ENCODE data around the gene ATP6V0A1.

ATP6V0A1 gene

GRCh38 chr17:42563950-42564349 is 105.3 kb downstream of the ATP6V0A1 start:
- no peak for DNase-seq

DNA sequence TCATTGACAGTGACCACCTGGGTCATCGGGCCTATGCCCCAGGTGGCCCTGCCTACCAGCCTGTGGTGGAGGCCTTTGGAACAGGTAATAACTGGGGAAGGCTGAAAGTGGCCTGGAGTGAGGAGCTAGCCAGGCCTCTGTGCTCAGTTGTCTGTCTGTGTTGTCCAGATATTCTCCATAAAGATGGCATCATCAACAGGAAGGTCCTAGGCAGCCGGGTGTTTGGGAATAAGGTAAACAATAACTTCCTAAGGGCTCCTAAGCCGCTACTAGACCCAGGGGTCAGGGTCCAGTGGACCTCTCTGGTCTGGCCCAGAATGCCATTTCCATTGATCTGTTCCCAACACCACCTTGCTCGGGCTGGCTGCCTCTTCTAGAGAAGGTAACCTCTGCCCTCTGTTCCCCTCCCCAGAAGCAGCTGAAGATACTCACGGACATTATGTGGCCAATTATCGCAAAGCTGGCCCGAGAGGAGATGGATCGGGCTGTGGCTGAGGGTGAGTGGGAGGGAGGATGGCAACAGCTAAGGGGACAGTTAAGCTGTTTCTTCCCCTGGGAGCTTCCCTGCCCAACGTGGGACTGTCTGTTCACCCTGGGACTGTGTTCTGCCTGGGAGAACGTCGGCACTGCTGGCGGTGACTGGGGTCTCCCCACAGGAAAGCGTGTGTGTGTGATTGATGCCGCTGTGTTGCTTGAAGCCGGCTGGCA is 106.3 kb downstream of the ATP6V0A1 start:
- DNase-seq: no peak

- no peak for DNase-seq
Observed at GRCh38 chr17:42565523-42566214, 107.0 kb downstream of the ATP6V0A1 start.

DNA sequence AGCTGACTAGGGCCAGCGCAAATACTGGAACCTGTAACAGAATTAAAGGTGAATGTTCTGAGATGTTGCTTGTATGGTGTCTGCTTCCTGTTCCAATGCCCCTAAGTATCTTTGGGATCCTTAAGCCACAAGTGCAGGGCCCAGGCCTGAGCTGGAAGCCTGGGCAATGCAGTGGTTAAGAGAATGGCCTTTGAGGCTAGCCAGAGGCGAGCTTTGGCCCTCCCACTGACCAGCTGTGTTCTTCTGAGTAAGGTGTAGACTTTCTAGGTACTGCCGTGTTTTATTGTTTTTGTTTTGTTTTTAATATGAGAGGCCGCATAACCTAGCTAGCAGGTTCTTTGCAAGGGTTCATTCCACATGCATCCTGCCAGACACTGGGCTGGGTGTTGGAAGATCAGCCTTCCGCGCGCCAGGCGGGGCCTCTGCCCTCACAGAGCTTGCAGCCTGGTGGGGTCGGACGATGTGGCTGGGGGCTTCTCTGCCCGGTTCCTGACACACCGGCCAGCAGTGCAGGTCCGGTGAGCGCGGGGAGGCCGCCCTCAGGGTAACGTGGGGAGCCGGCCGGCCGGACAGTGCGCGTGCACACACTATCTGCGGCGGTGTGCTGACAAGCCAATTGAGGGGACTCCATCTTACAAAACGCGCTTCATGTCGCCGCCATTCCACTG is 107.7 kb downstream of the ATP6V0A1 start:
- no peak for DNase-seq

DNA sequence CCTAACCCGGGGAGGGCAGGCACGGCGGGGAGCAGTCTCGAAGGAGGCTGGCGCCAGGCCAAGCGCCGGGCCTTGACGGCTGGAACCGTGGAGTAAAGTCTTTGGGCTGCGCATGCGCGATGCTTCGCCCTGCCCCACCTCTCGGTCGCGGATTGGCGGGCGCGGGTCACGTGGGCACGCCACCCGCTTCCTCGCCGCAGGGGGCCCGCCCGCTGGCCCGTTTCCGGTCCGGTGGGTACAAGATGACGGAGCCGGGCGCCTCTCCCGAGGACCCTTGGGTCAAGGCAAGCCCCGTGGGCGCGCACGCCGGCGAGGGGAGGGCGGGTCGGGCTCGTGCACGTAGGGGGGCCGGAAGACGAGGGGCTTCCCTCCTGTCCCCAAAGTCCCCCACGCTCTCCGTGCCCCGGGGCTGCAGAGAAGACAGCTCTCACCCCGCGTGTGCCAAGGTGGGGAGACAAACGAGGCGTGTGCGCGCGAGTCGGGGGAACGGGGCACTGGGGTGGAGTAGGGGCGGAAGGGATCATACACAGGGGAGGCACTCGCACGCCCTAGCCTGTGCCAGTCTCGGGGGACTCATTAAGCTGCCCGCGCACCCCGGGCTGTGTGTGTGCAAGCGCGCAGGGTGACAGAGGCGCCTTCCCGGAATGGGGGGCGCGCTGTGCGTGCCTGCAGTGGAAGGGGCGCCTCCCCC is 108.3 kb downstream of the ATP6V0A1 start, which contains the start of gene MLX:
Gene MLX, plus strand, starts transcription at position 218 of the 691 bp plus-strand sequence. Its CDS starts 25 bp downstream, at position 243.
- DNase-seq: peak; percentile 81

DNA sequence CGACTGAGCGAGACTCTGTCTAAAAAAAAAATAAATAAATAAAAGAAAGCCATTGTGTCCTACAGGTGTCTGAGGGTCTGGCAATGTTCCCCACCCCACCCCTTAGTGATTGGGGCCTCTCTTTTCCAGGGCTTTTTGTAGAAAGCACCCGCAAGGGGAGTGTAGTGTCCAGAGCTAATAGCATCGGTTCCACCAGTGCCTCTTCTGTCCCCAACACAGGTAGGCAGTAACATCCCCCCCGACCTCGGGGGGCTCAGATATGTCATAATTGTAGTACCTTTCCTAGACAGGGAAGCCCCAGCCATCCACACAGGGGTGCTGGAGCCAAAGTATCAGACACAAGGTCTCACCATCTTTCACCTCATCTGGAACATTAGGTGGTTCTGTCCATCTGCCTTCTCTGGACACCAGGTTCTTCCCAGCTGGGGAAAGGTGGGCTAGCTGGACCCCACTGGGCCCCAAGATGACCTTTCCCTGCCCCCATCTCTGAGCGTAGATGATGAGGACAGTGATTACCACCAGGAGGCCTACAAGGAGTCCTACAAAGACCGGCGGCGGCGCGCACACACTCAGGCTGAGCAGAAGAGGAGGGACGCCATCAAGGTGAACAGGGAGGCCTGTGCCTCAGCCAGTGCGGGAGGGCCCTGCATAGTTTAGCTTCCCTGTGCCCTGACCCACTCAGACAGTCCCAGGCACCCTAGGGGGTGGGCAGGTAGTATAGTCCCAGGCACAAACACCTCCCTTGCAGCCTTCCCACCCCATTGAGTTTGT is 109.8 kb downstream of the ATP6V0A1 start:
- DNase-seq: no peak

DNA sequence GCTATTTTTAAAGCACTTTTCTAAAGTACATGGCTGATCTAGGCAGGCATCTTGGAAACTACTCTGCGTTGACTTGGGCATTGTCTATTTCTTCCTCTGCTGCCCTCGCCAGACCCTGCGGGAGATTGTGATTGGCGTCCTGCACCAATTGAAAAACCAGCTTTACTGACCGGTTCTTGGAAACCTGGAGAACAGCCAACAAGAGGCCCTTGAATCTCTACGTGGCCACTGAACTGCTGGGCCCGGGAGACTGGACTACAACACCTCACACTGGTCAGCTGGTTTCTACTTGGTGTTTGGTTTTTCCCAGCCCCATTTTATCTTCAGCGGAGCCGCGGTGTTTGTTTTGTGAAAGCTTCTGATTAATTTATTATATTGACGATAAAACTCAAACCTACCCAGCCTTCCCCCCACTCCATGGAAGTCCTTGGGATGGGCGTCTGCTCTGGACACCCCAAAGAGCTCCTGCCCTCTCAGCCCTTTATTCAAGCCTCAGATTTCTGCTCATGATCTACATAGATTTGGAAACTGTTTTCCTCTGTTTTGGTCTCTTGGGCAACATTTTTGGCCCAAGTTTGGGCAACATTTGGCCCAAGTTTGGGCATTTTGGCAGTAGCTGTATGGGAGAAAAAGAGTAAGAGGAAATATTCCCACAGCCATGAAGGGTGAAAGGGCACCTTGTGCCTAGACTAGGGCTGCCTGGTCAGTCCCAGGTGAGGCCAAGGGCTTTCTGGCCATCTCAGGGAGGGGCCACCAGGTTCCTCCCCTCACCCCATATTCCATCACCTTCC is 113.0 kb downstream of the ATP6V0A1 start:
- DNase-seq: no peak

All from kidney glomerular epithelial cell (primary cell).